IMR-90 (cell line): ENCODE data around the gene ACLY. TPM values are rescaled to one million over a fixed set of nuclear protein-coding genes. Genes with fewer than 3 reads are reported as not detected.
A peak's percentile ranks its signal among the peaks of the same experiment; 100 is the strongest.

Source experiments
- ATAC-seq: fragments of 200-7000 bp; cut with Tn5 transposase; 2 replicates; pipeline ENCODE4 v1.9.1; 2020; ENCODE audit warnings: low read depth, mild to moderate bottlenecking, moderate library complexity
- BruUV-seq: library from RNA; stranded (reverse); fragments of 400-500 nt; replicated peaks from 2 replicates; lab custom pipeline; 2021; lab: Mats Ljungman, UMichigan
- CTCF ChIA-PET: fragments of 300-600 bp; formaldehyde crosslinking; extraction: SDS; loops from one replicate; lab custom pipeline; 2021; ENCODE audit warnings: antibody characterized with exemption; lab: Yijun Ruan, JAX
- POLR2A ChIA-PET: fragments of 300-600 bp; sonication (Branson Sonifier 250); formaldehyde crosslinking; loops from one replicate; lab custom pipeline; 2022; ENCODE audit warnings: antibody characterized with exemption; ENCODE audit not compliant: unreplicated experiment; lab: Charles Lee
- DNase-seq: peaks from one replicate; pipeline ENCODE4 v3.0.0; 2013
- H2AFZ ChIP-seq: replicated peaks from 2 replicates; pipeline ENCODE3; 2013; ENCODE audit warnings: low read length, mild to moderate bottlenecking; ENCODE audit not compliant: poor library complexity
- H2AK5ac ChIP-seq: 2 replicates; pipeline ENCODE4 v1.6.1; 2013; ENCODE audit warnings: low read depth, low read length, inconsistent platforms
- H2AK9ac ChIP-seq: replicated peaks from 2 replicates; pipeline ENCODE3; 2013; ENCODE audit warnings: mild to moderate bottlenecking, low read depth, low read length, moderate library complexity; ENCODE audit not compliant: poor library complexity
- H2BK120ac ChIP-seq: 2 replicates; pipeline ENCODE4 v1.6.1; 2013; ENCODE audit warnings: low read depth, low read length, inconsistent platforms
- H2BK15ac ChIP-seq: 3 replicates; pipeline ENCODE4 v1.6.1; 2013; ENCODE audit warnings: low read depth, low read length, inconsistent platforms
- H2BK20ac ChIP-seq: 2 replicates; pipeline ENCODE4 v1.6.1; 2013; ENCODE audit warnings: low read depth, mild to moderate bottlenecking, inconsistent platforms, low read length, moderate library complexity
- H2BK5ac ChIP-seq: 2 replicates; pipeline ENCODE4 v1.6.1; 2013; ENCODE audit warnings: mild to moderate bottlenecking, low read depth, low read length, inconsistent platforms; ENCODE audit not compliant: poor library complexity, severe bottlenecking
- H3K14ac ChIP-seq: replicated peaks from 2 replicates; pipeline ENCODE4 v1.6.1; 2013; ENCODE audit warnings: low read depth, low read length, inconsistent platforms
- H3K18ac ChIP-seq: 2 replicates; pipeline ENCODE4 v1.6.1; 2013; ENCODE audit warnings: low read depth, low read length, control low read depth
- H3K23ac ChIP-seq: 2 replicates; pipeline ENCODE4 v1.6.1; 2013; ENCODE audit warnings: low read depth, low read length, inconsistent platforms
- H3K27ac ChIP-seq: 2 replicates; pipeline ENCODE4 v1.5.1; 2013; ENCODE audit warnings: mild to moderate bottlenecking, control low read depth, low read length; ENCODE audit not compliant: insufficient read depth
- H3K27me3 ChIP-seq: 2 replicates; pipeline ENCODE4 v1.6.1; 2013; ENCODE audit warnings: low read length; ENCODE audit not compliant: control insufficient read depth, insufficient read depth
- H3K36me3 ChIP-seq: 2 replicates; pipeline ENCODE4 v1.6.1; 2013; ENCODE audit warnings: low read length, mixed read lengths; ENCODE audit not compliant: control insufficient read depth, insufficient read depth
- H3K4ac ChIP-seq: 2 replicates; pipeline ENCODE4 v1.6.1; 2013; ENCODE audit warnings: low read depth, low read length, inconsistent platforms
- H3K4me1 ChIP-seq: 2 replicates; pipeline ENCODE4 v1.6.1; 2013; ENCODE audit warnings: low read length, mixed read lengths; ENCODE audit not compliant: control insufficient read depth, insufficient read depth
- H3K4me2 ChIP-seq: 2 replicates; pipeline ENCODE4 v1.6.1; 2013; ENCODE audit warnings: low read depth, mild to moderate bottlenecking, control low read depth, low read length, moderate library complexity
- H3K4me3 ChIP-seq: 2 replicates; pipeline ENCODE4 v1.5.1; 2013; ENCODE audit warnings: low read depth, mild to moderate bottlenecking, control low read depth, low read length, moderate library complexity; ENCODE audit not compliant: insufficient read depth
- H3K56ac ChIP-seq: 2 replicates; pipeline ENCODE4 v1.6.1; 2013; ENCODE audit warnings: low read length, inconsistent platforms; ENCODE audit not compliant: insufficient read depth; ENCODE audit errors: extremely low read depth
- H3K79me1 ChIP-seq, 2 experiments: 2 replicates each; pipeline ENCODE4 v1.6.1; 2013; ENCODE audit warnings: low read length in 2 of 2, inconsistent platforms in 1 of 2, low read depth in 1 of 2
- H3K9ac ChIP-seq: 2 replicates; pipeline ENCODE4 v1.6.1; 2013; ENCODE audit warnings: low read depth, low read length, control low read depth
- H3K9me1 ChIP-seq: 2 replicates; pipeline ENCODE4 v1.6.1; 2013; ENCODE audit warnings: low read length, inconsistent platforms; ENCODE audit not compliant: insufficient read depth
- H3K9me3 ChIP-seq: 2 replicates; pipeline ENCODE4 v1.6.1; 2013; ENCODE audit warnings: low read length; ENCODE audit not compliant: control insufficient read depth, insufficient read depth
- H4K20me1 ChIP-seq: 2 replicates; pipeline ENCODE4 v1.6.1; 2013; ENCODE audit warnings: low read length, inconsistent platforms; ENCODE audit not compliant: insufficient read depth
- H4K5ac ChIP-seq: 2 replicates; pipeline ENCODE4 v1.6.1; 2013; ENCODE audit warnings: mild to moderate bottlenecking, low read depth, low read length, control low read depth
- H4K8ac ChIP-seq, 2 experiments: 2 replicates each; pipeline ENCODE4 v1.6.1; 2013; ENCODE audit warnings: low read depth in 2 of 2, low read length in 2 of 2, control low read depth in 1 of 2, inconsistent platforms in 1 of 2
- H4K91ac ChIP-seq: 2 replicates; pipeline ENCODE4 v1.6.1; 2013; ENCODE audit warnings: low read depth, low read length, inconsistent platforms; ENCODE audit not compliant: insufficient read depth
- BHLHE40 ChIP-seq: fragments of 150-350 bp; IDR thresholded peaks from 2 replicates; pipeline ENCODE4 v1.6.1; 2016; ENCODE audit warnings: mild to moderate bottlenecking, low read depth, low read length
- FOS ChIP-seq: fragments of 150-350 bp; IDR thresholded peaks from 2 replicates; pipeline ENCODE4 v1.6.1; 2016; ENCODE audit warnings: low read depth, low read length
- MAZ ChIP-seq: IDR thresholded peaks from 2 replicates; pipeline ENCODE4 v1.6.1; 2012; ENCODE audit warnings: low read depth, mild to moderate bottlenecking, low read length, improper control_type of control experiment, moderate library complexity, borderline replicate concordance
- MXI1 ChIP-seq: IDR thresholded peaks from 2 replicates; pipeline ENCODE4 v1.6.1; 2012; ENCODE audit warnings: low read depth, mild to moderate bottlenecking, low read length, moderate library complexity, borderline replicate concordance
- POLR2A ChIP-seq: IDR thresholded peaks from 2 replicates; pipeline ENCODE4 v1.6.1; 2012; ENCODE audit warnings: mild to moderate bottlenecking, low read depth, low read length
- RAD21 ChIP-seq: IDR thresholded peaks from 2 replicates; pipeline ENCODE4 v1.6.1; 2012; ENCODE audit warnings: low read length, improper control_type of control experiment
- whole genome bisulfite sequencing, 2 experiments: methylation state at CpG; one replicate each; pipeline versions ENCODE4 v1.1.5 to v1.1.7; 2013; ENCODE audit warnings: missing lambda C conversion rate in 2 of 2; ENCODE audit not compliant: insufficient read length in 1 of 2; ENCODE audit errors: extremely low coverage in 2 of 2; 5-methylcytosine and 5-hydroxymethylcytosine counted together
- dilution Hi-C: fragments of 300-500 bp; cut with HindIII; formaldehyde crosslinking; loops from one replicate; pipeline ENCODE4 v1.14.3; 2018; ENCODE audit warnings: low sequenced_read_pairs; ENCODE audit not compliant: unreplicated experiment
- in situ Hi-C: fragments of 300-500 bp; cut with MboI; formaldehyde crosslinking; loops from 3 replicates; pipeline ENCODE4 v1.14.3; 2019; ENCODE audit warnings: low sequenced_read_pairs, inconsistent platforms, mixed read lengths
- intact Hi-C: fragments of 100-400 bp; cut with micrococcal nuclease; formaldehyde crosslinking; loops from 2 replicates; pipeline ENCODE4 v1.10.0; 2022
- polyA plus RNA-seq, 3 experiments: library from polyadenylated mRNA; depleted of rRNA; stranded (reverse); fragments of >200 nt; gene quantifications; 2 replicates each; pipeline ENCODE4 v1.2.3, GENCODE V29; 2012; ENCODE audit warnings: low replicate concordance in 1 of 3
- total RNA-seq: library from RNA; depleted of rRNA; stranded (reverse); fragments of >200 nt; gene quantifications from 2 replicates; pipeline ENCODE4 v1.2.3, GENCODE V29; 2012
- TF ChIP-seq, protein P1 (sequence below): fragments of 150-350 bp; IDR thresholded peaks from 2 replicates; pipeline ENCODE4 v1.6.1; 2016; ENCODE audit warnings: low read depth, mild to moderate bottlenecking, low read length, moderate library complexity, borderline replicate concordance

The ACLY gene
- total and polyA plus RNA-seq, 2 of the 4 experiments (the other 2 are of a cell fraction) = 167 to 230 TPM

GRCh38 chr17:41966463-41967140 lies 47.9 kb upstream of the ACLY start, which contains the start of gene CNP:
Gene CNP (plus strand): TSS chr17:41966795. CDS start chr17:41966885, 90 bp downstream.
- DNase-seq (peak; percentile 87), ATAC-seq (peak; percentile 91)
- in situ Hi-C loops (loop anchor here (5.0 to 10.0 kb wide), 2 partner anchors 146 to 232 kb away; partner anchors contain the start of genes DHX58 and HAP1), dilution Hi-C loops (no loop called here), intact Hi-C loops (no loop called here)
- Histone ChIP-seq H2AK5ac (peak within 1 kb of the TSS; percentile 97), H4K8ac (peak within 1 kb of the TSS; percentile 93 to 98), H2BK120ac (peak within 1 kb of the TSS; percentile 17; the same call in 1 of the 2 replicates), H3K9me3 (no peaks in the 10 kb centered on the region), H2BK20ac (no peak within 1 kb of the TSS), H3K4me2 (peak within 1 kb of the TSS; percentile 96), H4K91ac (peak within 1 kb of the TSS; percentile 85), H3K27me3 (no peaks in the 10 kb centered on the region), H3K79me1 (peaks cover 22 to 43% of the 10 kb centered on the region in 2 experiments), H2AFZ (peak within 1 kb of the TSS; percentile 97), H3K27ac (peak within 1 kb of the TSS; percentile 81), H3K9ac (peak within 1 kb of the TSS; percentile 88), H3K18ac (peak within 1 kb of the TSS; percentile 45), H3K4ac (peak within 1 kb of the TSS; percentile 89), H3K56ac (peak within 1 kb of the TSS; percentile 87), H3K14ac (peak within 1 kb of the TSS; percentile 77), H3K36me3 (peaks cover 24% of the 10 kb centered on the region), H2AK9ac (peak within 1 kb of the TSS; percentile 100), H4K20me1 (peaks cover 19% of the 10 kb centered on the region), H3K4me1 (peaks cover 11% of the 10 kb centered on the region), H3K23ac (peak within 1 kb of the TSS; percentile 69), H4K5ac (peak within 1 kb of the TSS; percentile 89), H3K9me1 (peaks cover 16% of the 10 kb centered on the region), H2BK5ac (peak within 1 kb of the TSS; percentile 71), H2BK15ac (peak within 1 kb of the TSS; percentile 52; the same call in 1 of the 3 replicates), H3K4me3 (peak within 1 kb of the TSS; percentile 94)
- TF ChIP-seq MXI1 (peak; percentile 64), MAZ (peak; percentile 82; the same call in 1 of the 2 replicates), POLR2A (peak; percentile 89), BHLHE40 (0 out of 2 replicates have a peak, but pooled peaks have one; percentile 3), FOS (no peak), RAD21 (no peak)
- TF ChIP-seq, protein P1, sequence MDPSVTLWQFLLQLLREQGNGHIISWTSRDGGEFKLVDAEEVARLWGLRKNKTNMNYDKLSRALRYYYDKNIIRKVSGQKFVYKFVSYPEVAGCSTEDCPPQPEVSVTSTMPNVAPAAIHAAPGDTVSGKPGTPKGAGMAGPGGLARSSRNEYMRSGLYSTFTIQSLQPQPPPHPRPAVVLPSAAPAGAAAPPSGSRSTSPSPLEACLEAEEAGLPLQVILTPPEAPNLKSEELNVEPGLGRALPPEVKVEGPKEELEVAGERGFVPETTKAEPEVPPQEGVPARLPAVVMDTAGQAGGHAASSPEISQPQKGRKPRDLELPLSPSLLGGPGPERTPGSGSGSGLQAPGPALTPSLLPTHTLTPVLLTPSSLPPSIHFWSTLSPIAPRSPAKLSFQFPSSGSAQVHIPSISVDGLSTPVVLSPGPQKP = no peak
- 0% methylated on average over 33 of the region's 71 CpGs; no CpG with 5 or more reads in 1 of the 2 experiments for WGBS, 2 experiments
- ChIA-PET CTCF (interaction anchor here (0.8 to 1.6 kb wide), 3 partner anchors 72 to 551 kb away, joined by 3 to 7 read pairs (median 4); no protein-coding TSS in a partner anchor), POLR2A (interaction anchor here (0.6 to 1.7 kb wide), 10 partner anchors 10 to 553 kb away, joined by 3 to 19 read pairs (median 4); partner anchors contain the start of genes DNAJC7 and NKIRAS2)
- no TSS peak for BruUV-seq
